Adrenal gland (tissue), 12 donors: ENCODE data around the gene FOXA1. TPM values are rescaled to one million over a fixed set of nuclear protein-coding genes. Genes with fewer than 3 reads are reported as not detected.
A peak's percentile ranks its signal among the peaks of the same experiment; 100 is the strongest.

Experiments used
- DNase-seq, 7 donors: peaks; one replicate each; pipeline ENCODE4 v3.0.0-alpha.2; 2019 to 2020
- H3K27ac ChIP-seq, 5 donors: fragments of 200-600 bp; sonication (generic) in 4 of 5; 1 replicate in 3 of 5; 2 replicates in 2 of 5; pipeline versions ENCODE4 v1.5.1 to v1.8.0; 2016 to 2020; ENCODE audit warnings: mild to moderate bottlenecking in 1 of 5
- H3K27me3 ChIP-seq: fragments of 200-600 bp; 2 replicates; pipeline ENCODE4 v1.8.0; 2021
- H3K36me3 ChIP-seq, 2 donors: fragments of 200-600 bp; replicated peaks in 1 of 2; 1 replicate in 1 of 2; 2 replicates in 1 of 2; pipeline versions ENCODE4 v1.5.1 to v1.8.0; 2018 to 2022
- H3K4me1 ChIP-seq, 2 donors: fragments of 200-600 bp; replicated peaks in 1 of 2; 1 replicate in 1 of 2; 2 replicates in 1 of 2; pipeline versions ENCODE4 v1.5.1 to v1.8.0; 2018 to 2021
- H3K4me3 ChIP-seq, 4 donors: fragments of 200-600 bp; sonication (generic) in 3 of 4; one replicate each; pipeline ENCODE4 v1.5.1; 2016 to 2018
- H3K9me3 ChIP-seq, 3 donors: fragments of 200-600 bp; sonication (generic) in 1 of 3; replicated peaks in 1 of 3; 1 replicate in 2 of 3; 2 replicates in 1 of 3; pipeline versions ENCODE4 v1.5.1 to v1.8.0; 2016 to 2021
- CTCF ChIP-seq, 6 experiments: fragments of 450-650 bp in 4 of 6; fragments of 200-600 bp in 2 of 6; sonication (generic) in 1 of 6; IDR thresholded peaks; 1 replicate in 5 of 6; 2 replicates in 1 of 6; pipeline versions ENCODE4 v1.5.1 to v1.8.0; 2016 to 2021; ENCODE audit warnings: antibody characterized with exemption in 6 of 6, mild to moderate bottlenecking in 2 of 6, moderate library complexity in 1 of 6
- POLR2A ChIP-seq, 2 donors: fragments of 450-650 bp; IDR thresholded peaks; one replicate each; pipeline ENCODE4 v1.6.1; 2017; ENCODE audit warnings: antibody characterized with exemption in 2 of 2, mild to moderate bottlenecking in 2 of 2, moderate library complexity in 1 of 2
- WGBS, 4 donors: extraction: QIAGEN DNeasy Blood & Tissue Kit in 2 of 4; methylation state at CpG; one replicate each; pipeline versions ENCODE4 v1.1.5 to v1.1.7; 2013 to 2017; 5-methylcytosine and 5-hydroxymethylcytosine counted together
- intact Hi-C, 2 donors: fragments of 100-400 bp; cut with DNase I; formaldehyde crosslinking; loops; one replicate each; pipeline versions ENCODE4 v1.14.1 to v1.15.0; 2022 to 2023
- polyA plus RNA-seq, 3 donors: library from polyadenylated mRNA; stranded (reverse); fragments of 200-250 nt in 2 of 3; fragments of 350-450 nt in 1 of 3; fragmentation: Illumina TruSeq in 1 of 3; extraction: RNeasy Lipid Tissue Mini Kit (QIAGEN cat#74804) in 1 of 3; gene quantifications; one replicate each; pipeline ENCODE4 v1.2.3, GENCODE V29; 2013 to 2014
- total RNA-seq, 9 donors: library from RNA; depleted of rRNA in 4 of 9; stranded (reverse); fragments of >200 nt in 4 of 9; fragments of 120-200 nt in 1 of 9; fragmentation: NEBNext Ultra II Directional in 1 of 9; extraction: Animal tissue kit (Norgen Biotek cat#: 25700) in 1 of 9; gene quantifications; one replicate each; pipeline versions ENCODE4 v1.1.0 to v1.2.4, GENCODE V29; 2013 to 2023
- donor health status: healthy with polysubstance abuse.
- donor health status: Bipolar disorder and iron deficiency.
- donor health status: DM: yes; HTN: yes; CAD: no.
- donor health status: DM: no; HTN: no; CAD: no.
- donor health status: DM: no; HTN: no; CAD: no.
- donor health status: DM: yes; HTN: yes; CAD: no.

The FOXA1 gene
- total and polyA plus RNA-seq, 12 donors, result 0.03 to 3.0 (median 0.32) TPM; not detected in 1

GRCh38 chr14:37623426-37623951 lies 28.4 kb upstream of the FOXA1 start:
- TF ChIP-seq POLR2A (IDR thresholded peaks at IDR 0.05) (no peak), CTCF (IDR thresholded peaks at IDR 0.05) (no peak)
- Histone ChIP-seq H3K4me1 (no peaks in the 10 kb centered on the region), H3K27me3 (peaks cover 29% of the 10 kb centered on the region), H3K9me3 (no peaks in the 10 kb centered on the region), H3K36me3 (no peaks in the 10 kb centered on the region), H3K27ac (no peak overlapping the region), H3K4me3 (no peak overlapping the region)
- intact Hi-C loops, result no loop called here
- WGBS, 4 donors, result 46 to 69% (median 57%) methylated on average over 1 of the region's 1 CpG
- DNase-seq, result peak in 1 of 7 donors; percentile 24

GRCh38 chr14:37622231-37622923 lies 27.3 kb upstream of the FOXA1 start:
- TF ChIP-seq POLR2A (IDR thresholded peaks at IDR 0.05), result no peak
- no peak for TF ChIP-seq CTCF (IDR thresholded peaks at IDR 0.05)
- WGBS, 4 donors, result 5 to 14% (median 7%) methylated on average over 11 to 81 of the region's 81 CpGs
- intact Hi-C loops, result no loop called here

GRCh38 chr14:37620856-37621255 lies 25.8 kb upstream of the FOXA1 start:
- Histone ChIP-seq H3K9me3 (peaks cover 0 to 4% (median 0%) of the 10 kb centered on the region in 3 donors), H3K36me3 (no peaks in the 10 kb centered on the region), H3K27ac (no peak overlapping the region), H3K4me3 (no peak overlapping the region), H3K27me3 (peaks cover 29% of the 10 kb centered on the region), H3K4me1 (no peaks in the 10 kb centered on the region)
- TF ChIP-seq POLR2A (IDR thresholded peaks at IDR 0.05), result no peak
- TF ChIP-seq CTCF (IDR thresholded peaks at IDR 0.05), result no peak
- intact Hi-C loops, result no loop called here
- DNase-seq, result no peak

More at GRCh38 chr14:37622231-37622923, 27.3 kb upstream of the FOXA1 start:
- DNase-seq, result no peak
- Histone ChIP-seq H3K36me3 (no peaks in the 10 kb centered on the region), H3K9me3 (no peaks in the 10 kb centered on the region), H3K4me3 (peak overlapping the region in 1 of 4 donors; percentile 15), H3K27me3 (peaks cover 29% of the 10 kb centered on the region), H3K27ac (no peak overlapping the region), H3K4me1 (no peaks in the 10 kb centered on the region)

- H3K4me3 ChIP-seq, result no peak overlapping the region
- no peaks in the 10 kb centered on the region for H3K36me3 ChIP-seq
- H3K9me3 ChIP-seq, result peaks cover 0 to 4% (median 0%) of the 10 kb centered on the region in 3 donors
- WGBS, 4 donors, result 56 to 75% (median 68%) methylated on average over 1 of the region's 1 CpG
- H3K4me1 ChIP-seq, result no peaks in the 10 kb centered on the region
- TF ChIP-seq POLR2A (IDR thresholded peaks at IDR 0.05) (no peak), CTCF (IDR thresholded peaks at IDR 0.05) (no peak)
- no peak overlapping the region for H3K27ac ChIP-seq
- intact Hi-C loops, result no loop called here
- DNase-seq, result no peak
- H3K27me3 ChIP-seq, result peaks cover 26% of the 10 kb centered on the region
Measured at GRCh38 chr14:37618498-37619028, 23.5 kb upstream of the FOXA1 start.
